ENCODE measurements around the gene NPS. TPM values are rescaled to one million over a fixed set of nuclear protein-coding genes. Genes with fewer than 3 reads are reported as not detected.

The NPS gene
- total RNA-seq, 3 donors from 2014 or later (not counting 1 experiment from before 2014, with no cell fraction given) = not detected

- TF ChIP-seq, protein P1, sequence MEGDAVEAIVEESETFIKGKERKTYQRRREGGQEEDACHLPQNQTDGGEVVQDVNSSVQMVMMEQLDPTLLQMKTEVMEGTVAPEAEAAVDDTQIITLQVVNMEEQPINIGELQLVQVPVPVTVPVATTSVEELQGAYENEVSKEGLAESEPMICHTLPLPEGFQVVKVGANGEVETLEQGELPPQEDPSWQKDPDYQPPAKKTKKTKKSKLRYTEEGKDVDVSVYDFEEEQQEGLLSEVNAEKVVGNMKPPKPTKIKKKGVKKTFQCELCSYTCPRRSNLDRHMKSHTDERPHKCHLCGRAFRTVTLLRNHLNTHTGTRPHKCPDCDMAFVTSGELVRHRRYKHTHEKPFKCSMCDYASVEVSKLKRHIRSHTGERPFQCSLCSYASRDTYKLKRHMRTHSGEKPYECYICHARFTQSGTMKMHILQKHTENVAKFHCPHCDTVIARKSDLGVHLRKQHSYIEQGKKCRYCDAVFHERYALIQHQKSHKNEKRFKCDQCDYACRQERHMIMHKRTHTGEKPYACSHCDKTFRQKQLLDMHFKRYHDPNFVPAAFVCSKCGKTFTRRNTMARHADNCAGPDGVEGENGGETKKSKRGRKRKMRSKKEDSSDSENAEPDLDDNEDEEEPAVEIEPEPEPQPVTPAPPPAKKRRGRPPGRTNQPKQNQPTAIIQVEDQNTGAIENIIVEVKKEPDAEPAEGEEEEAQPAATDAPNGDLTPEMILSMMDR (IDR thresholded peaks at IDR 0.05) = peak; percentile 52
- ATAC-seq (peak in 2 of 3 donors; percentile 46 to 67), DNase-seq (peak in 1 of 2 donors; percentile 20)
- intact Hi-C loops (cut with micrococcal nuclease) = loop anchor here (10.0 kb wide), 1 partner anchor 291 kb away; no protein-coding TSS in a partner anchor
- H3K36me3 ChIP-seq (ENCODE audit: control insufficient read depth, insufficient read depth, low read length) = no peaks in the 10 kb centered on the region
- Mint-ChIP-seq H3K4me3 (no peak overlapping the region), H3K36me3 (no peaks in the 10 kb centered on the region), H3K27ac (no peak overlapping the region), H3K4me1 (no peaks in the 10 kb centered on the region), H3K27me3 (ENCODE audit: low read depth in 2 of 2) (peaks cover 15 to 25% of the 10 kb centered on the region in 2 donors), H3K9me3 (no peaks in the 10 kb centered on the region)
- H3K4me1 ChIP-seq (ENCODE audit: control insufficient read depth, insufficient read depth, low read length) = no peaks in the 10 kb centered on the region
- no peak overlapping the region for H3K27ac ChIP-seq (ENCODE audit: low read length)
- no peaks in the 10 kb centered on the region for H3K9me3 ChIP-seq (ENCODE audit: control insufficient read depth, insufficient read depth, low read length)
- no peak overlapping the region for H3K4me3 ChIP-seq (ENCODE audit: low read length)
- 63% methylated on average over 9 of the region's 10 CpGs for WGBS (ENCODE audit: insufficient coverage)
- H3K27me3 ChIP-seq (ENCODE audit: control insufficient read depth, insufficient read depth, low read length) = no peaks in the 10 kb centered on the region
Observed at GRCh38 chr10:127563718-127564553, 14.8 kb downstream of the NPS start.

DNA sequence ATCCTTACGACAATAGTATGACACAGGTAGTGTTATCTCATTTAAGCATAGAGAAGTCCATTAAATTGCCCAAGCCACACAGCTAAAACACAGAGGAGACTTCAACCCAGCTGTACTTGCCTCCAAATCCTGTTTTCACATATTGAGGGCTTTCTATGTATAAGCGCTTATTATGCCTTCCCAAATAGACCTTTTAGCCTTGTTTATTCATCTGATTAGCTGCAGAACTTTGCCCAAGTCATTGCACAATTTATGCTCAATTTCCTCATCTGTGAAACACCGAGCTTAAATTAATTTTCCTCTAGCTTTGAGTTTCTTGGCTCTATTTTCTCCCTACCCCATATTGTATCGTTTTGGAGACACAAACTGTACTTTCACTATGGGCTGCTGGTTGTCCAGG is 15.5 kb downstream of the NPS start:
- TF ChIP-seq, protein P1 (IDR thresholded peaks at IDR 0.05) = no peak
- H3K4me1 Mint-ChIP-seq = no peaks in the 10 kb centered on the region
- intact Hi-C loops (cut with micrococcal nuclease) = loop anchor here (10.0 kb wide), 1 partner anchor 290 kb away; no protein-coding TSS in a partner anchor
- 77% methylated on average over 4 of the region's 4 CpGs for WGBS (ENCODE audit: insufficient coverage)
- Histone ChIP-seq H3K4me3 (ENCODE audit: low read length) (no peak overlapping the region), H3K9me3 (ENCODE audit: control insufficient read depth, insufficient read depth, low read length) (no peaks in the 10 kb centered on the region), H3K27ac (ENCODE audit: low read length) (no peak overlapping the region), H3K36me3 (ENCODE audit: control insufficient read depth, insufficient read depth, low read length) (no peaks in the 10 kb centered on the region), H3K4me1 (ENCODE audit: control insufficient read depth, insufficient read depth, low read length) (no peaks in the 10 kb centered on the region), H3K27me3 (ENCODE audit: control insufficient read depth, insufficient read depth, low read length) (no peaks in the 10 kb centered on the region)
- no peak for ATAC-seq
- peaks cover 15 to 32% of the 10 kb centered on the region in 2 donors for H3K27me3 Mint-ChIP-seq (ENCODE audit: low read depth in 2 of 2)
- no peak overlapping the region for H3K4me3 Mint-ChIP-seq
- H3K27ac Mint-ChIP-seq = no peak overlapping the region
- no peaks in the 10 kb centered on the region for H3K9me3 Mint-ChIP-seq
- no peaks in the 10 kb centered on the region for H3K36me3 Mint-ChIP-seq
- DNase-seq = no peak

DNA sequence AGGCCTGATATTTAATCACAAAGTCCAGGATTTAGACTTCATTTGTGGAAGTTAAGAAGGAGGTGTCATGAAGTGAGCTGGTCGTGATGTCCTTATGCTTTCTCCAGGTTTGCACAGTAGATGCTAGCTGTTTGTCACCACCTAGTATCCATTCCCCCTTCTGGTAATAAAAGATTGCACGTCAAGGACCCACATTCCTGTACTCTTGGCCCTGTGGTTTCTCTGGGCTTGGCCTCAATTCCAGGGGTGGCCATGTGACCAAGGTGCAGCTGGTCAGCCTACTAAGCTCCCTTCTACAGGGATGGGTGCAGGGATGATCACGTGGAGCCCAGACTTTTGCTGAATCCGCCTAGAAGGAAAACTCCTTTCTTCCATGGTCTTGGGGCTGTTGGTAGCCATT is 16.5 kb downstream of the NPS start:
- H3K4me3 ChIP-seq (ENCODE audit: low read length) = no peak overlapping the region
- no peaks in the 10 kb centered on the region for H3K36me3 ChIP-seq (ENCODE audit: control insufficient read depth, insufficient read depth, low read length)
- 79% methylated on average over 4 of the region's 4 CpGs for WGBS (ENCODE audit: insufficient coverage)
- Mint-ChIP-seq H3K4me1 (no peaks in the 10 kb centered on the region), H3K36me3 (no peaks in the 10 kb centered on the region), H3K27me3 (ENCODE audit: low read depth in 2 of 2) (peaks cover 15 to 38% of the 10 kb centered on the region in 2 donors), H3K4me3 (no peak overlapping the region), H3K27ac (no peak overlapping the region), H3K9me3 (no peaks in the 10 kb centered on the region)
- intact Hi-C loops (cut with micrococcal nuclease) = loop anchor here (10.0 kb wide), 1 partner anchor 289 kb away; no protein-coding TSS in a partner anchor
- no peak for ATAC-seq
- H3K27ac ChIP-seq (ENCODE audit: low read length) = no peak overlapping the region
- no peaks in the 10 kb centered on the region for H3K4me1 ChIP-seq (ENCODE audit: control insufficient read depth, insufficient read depth, low read length)
- TF ChIP-seq, protein P1 (IDR thresholded peaks at IDR 0.05) = no peak
- no peaks in the 10 kb centered on the region for H3K27me3 ChIP-seq (ENCODE audit: control insufficient read depth, insufficient read depth, low read length)
- DNase-seq = no peak
- H3K9me3 ChIP-seq (ENCODE audit: control insufficient read depth, insufficient read depth, low read length) = no peaks in the 10 kb centered on the region

Data from natural killer cell (primary cell).